ENCODE results near the gene KLHL10. TPM values are rescaled to one million over a fixed set of nuclear protein-coding genes. Genes with fewer than 3 reads are reported as not detected.
A peak's percentile ranks its signal among the peaks of the same experiment; 100 is the strongest.

Gene KLHL10
- total and polyA plus RNA-seq, 2 of the 13 experiments (the other 11 are each of a cell fraction or from before 2014, with no cell fraction given) = 0.04 to 0.08 TPM

GRCh38 chr17:41811549-41812380 lies 25.9 kb upstream of the KLHL10 start, which contains the start of gene P3H4 (continued):
- TF ChIP-seq TRIM22 (IDR thresholded peaks at IDR 0.05) = no peak
- TF ChIP-seq GTF3A (CRISPR knock-in tag; conservative IDR thresholded peaks at IDR 0.05) = peak; percentile 90; the same call in 1 of the 2 replicates
- no peak for TF ChIP-seq SIX4 (CRISPR knock-in tag; IDR thresholded peaks at IDR 0.05)
- TF ChIP-seq NKX3-1 (CRISPR knock-in tag; IDR thresholded peaks at IDR 0.05) = peak; percentile 81
- no peak for TF ChIP-seq SNRNP70 (IDR thresholded peaks at IDR 0.05; ENCODE audit: low read depth, low read length)
- TF ChIP-seq MXD3 (CRISPR knock-in tag; IDR thresholded peaks at IDR 0.05) = no peak
- TF ChIP-seq ZNF576 (CRISPR knock-in tag; IDR thresholded peaks at IDR 0.05) = no peak
- no peak; the same call in 1 of the 2 replicates for TF ChIP-seq KLF12 (CRISPR knock-in tag; IDR thresholded peaks at IDR 0.05; ENCODE audit: borderline replicate concordance)
- peak; percentile 67 for TF ChIP-seq SP2 (CRISPR knock-in tag; IDR thresholded peaks at IDR 0.05)
- TF ChIP-seq NR0B2 (CRISPR knock-in tag; IDR thresholded peaks at IDR 0.05) = peak; percentile 86; the same call in 1 of the 2 replicates
- peak; percentile 96; the same call in 1 of the 2 replicates for TF ChIP-seq ZNF776 (CRISPR knock-in tag; IDR thresholded peaks at IDR 0.05)
- TF ChIP-seq ZNF740 (CRISPR knock-in tag; IDR thresholded peaks at IDR 0.05) = no peak; the same call in 1 of the 2 replicates
- peak; percentile 9; the same call in 1 of the 2 replicates for TF ChIP-seq NFYC (CRISPR knock-in tag; IDR thresholded peaks at IDR 0.05)
- no peak for TF ChIP-seq ZNF83 (CRISPR knock-in tag; IDR thresholded peaks at IDR 0.05; ENCODE audit: borderline replicate concordance)
- TF ChIP-seq ASH2L (IDR thresholded peaks at IDR 0.05; ENCODE audit: insufficient read length, low read depth, low read length) = peak; percentile 64
- peak; percentile 94 for TF ChIP-seq HES4 (CRISPR knock-in tag; IDR thresholded peaks at IDR 0.05; ENCODE audit: borderline replicate concordance)
- no peak for TF ChIP-seq U2AF1 (optimal IDR thresholded peaks at IDR 0.05; ENCODE audit: low read depth, low read length)
- TF ChIP-seq DRAP1 (CRISPR knock-in tag; IDR thresholded peaks at IDR 0.05) = no peak; the same call in 1 of the 2 replicates
- TF ChIP-seq ZNF569 (CRISPR knock-in tag; IDR thresholded peaks at IDR 0.05; ENCODE audit: borderline replicate concordance) = no peak
- no peak for TF ChIP-seq MIER3 (CRISPR knock-in tag; IDR thresholded peaks at IDR 0.05; ENCODE audit: borderline replicate concordance)
- TF ChIP-seq ATM (IDR thresholded peaks at IDR 0.05; ENCODE audit: borderline replicate concordance) = no peak
- TF ChIP-seq TFDP1 (CRISPR knock-in tag; IDR thresholded peaks at IDR 0.05; ENCODE audit: borderline replicate concordance) = peak; percentile 74; the same call in 1 of the 2 replicates
- no peak for TF ChIP-seq IKZF1 (IDR thresholded peaks at IDR 0.05)
- peak; percentile 90 for TF ChIP-seq RFXAP (CRISPR knock-in tag; IDR thresholded peaks at IDR 0.05; ENCODE audit: borderline replicate concordance)
- peak; percentile 98 for TF ChIP-seq ARNT2 (CRISPR knock-in tag; IDR thresholded peaks at IDR 0.05; ENCODE audit: low read depth)
